ENCODE measurements around the gene CUBN.

GRCh38 chr10:17025444-17026295, 103.9 kb downstream of the CUBN start:
- TF ChIP-seq POLR2AphosphoS5 (IDR thresholded peaks at IDR 0.05; ENCODE audit: borderline replicate concordance, low read depth, low read length), result no peak
- no peak for TF ChIP-seq EZH2 (IDR thresholded peaks at IDR 0.05)
- no peak for TF ChIP-seq FOXP2 (optimal IDR thresholded peaks at IDR 0.05; ENCODE audit: control extremely low read depth, extremely low read length, insufficient read depth)

All from SK-N-MC (cell line).